Endothelial cell (in vitro differentiated cells): ENCODE data around the gene KIF3A. TPM values are rescaled to one million over a fixed set of nuclear protein-coding genes. Genes with fewer than 3 reads are reported as not detected.

Source experiments
- DNase-seq: peaks from one replicate; pipeline ENCODE4 v3.0.0; 2021; ENCODE audit warnings: low spot score
- H3K27ac Mint-ChIP-seq: one replicate; pipeline ENCODE4 v1.8.0; 2021; ENCODE audit warnings: mixed read lengths, inconsistent platforms; ENCODE audit not compliant: unreplicated experiment
- H3K27me3 Mint-ChIP-seq: one replicate; pipeline ENCODE4 v1.8.0; 2021; ENCODE audit warnings: mild to moderate bottlenecking, moderate library complexity, mixed read lengths, inconsistent platforms; ENCODE audit not compliant: unreplicated experiment
- H3K36me3 Mint-ChIP-seq: one replicate; pipeline ENCODE4 v1.8.0; 2021; ENCODE audit warnings: mild to moderate bottlenecking, low read depth, mixed read lengths, inconsistent platforms; ENCODE audit not compliant: unreplicated experiment
- H3K4me1 Mint-ChIP-seq: one replicate; pipeline ENCODE4 v1.8.0; 2021; ENCODE audit warnings: mild to moderate bottlenecking, mixed read lengths, inconsistent platforms; ENCODE audit not compliant: unreplicated experiment
- H3K4me3 Mint-ChIP-seq: one replicate; pipeline ENCODE4 v1.8.0; 2021; ENCODE audit warnings: mild to moderate bottlenecking, mixed read lengths, inconsistent platforms; ENCODE audit not compliant: unreplicated experiment
- H3K9me3 Mint-ChIP-seq: one replicate; pipeline ENCODE4 v1.8.0; 2021; ENCODE audit warnings: mixed read lengths, inconsistent platforms; ENCODE audit not compliant: unreplicated experiment
- total RNA-seq: library from RNA; stranded (reverse); fragmentation: NEBNext Ultra II Directional; extraction: Animal tissue kit (Norgen Biotek cat#: 25700); gene quantifications from one replicate; pipeline ENCODE4 v1.2.1, GENCODE V29; 2021; ENCODE audit not compliant: unreplicated experiment
- TF ChIP-seq, protein P1 (sequence below): fragments of 200-600 bp; sonication (generic); IDR thresholded peaks from one replicate; pipeline ENCODE4 v1.5.0; 2021; ENCODE audit warnings: antibody characterized with exemption; ENCODE audit not compliant: unreplicated experiment

The KIF3A gene
- total RNA-seq, 1 donor from 2014 or later = 11.5 TPM

DNA sequence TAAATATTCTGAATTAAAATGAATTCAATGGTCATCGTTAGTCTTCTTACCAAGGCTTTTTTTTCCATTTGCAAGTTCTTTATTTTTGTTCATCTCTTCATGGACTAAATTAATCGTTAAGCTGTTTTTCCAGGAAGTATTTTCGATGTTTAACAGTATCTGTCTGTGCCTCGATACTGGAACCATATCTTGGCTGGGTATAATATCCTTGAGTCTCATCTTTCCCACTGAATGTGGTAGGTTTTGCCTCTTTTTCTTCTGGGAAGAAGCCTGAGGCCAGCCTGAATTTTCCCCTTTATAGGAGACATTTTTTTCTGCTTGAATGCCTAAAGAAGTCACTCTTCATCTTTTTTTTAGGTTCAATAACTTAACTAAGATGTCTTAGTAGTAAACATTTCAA is 43.7 kb upstream of the KIF3A start:
- H3K4me1 Mint-ChIP-seq = peaks cover 22% of the 10 kb centered on the region
- peaks cover 7% of the 10 kb centered on the region for H3K27me3 Mint-ChIP-seq
- H3K27ac Mint-ChIP-seq = no peak overlapping the region
- TF ChIP-seq, protein P1, sequence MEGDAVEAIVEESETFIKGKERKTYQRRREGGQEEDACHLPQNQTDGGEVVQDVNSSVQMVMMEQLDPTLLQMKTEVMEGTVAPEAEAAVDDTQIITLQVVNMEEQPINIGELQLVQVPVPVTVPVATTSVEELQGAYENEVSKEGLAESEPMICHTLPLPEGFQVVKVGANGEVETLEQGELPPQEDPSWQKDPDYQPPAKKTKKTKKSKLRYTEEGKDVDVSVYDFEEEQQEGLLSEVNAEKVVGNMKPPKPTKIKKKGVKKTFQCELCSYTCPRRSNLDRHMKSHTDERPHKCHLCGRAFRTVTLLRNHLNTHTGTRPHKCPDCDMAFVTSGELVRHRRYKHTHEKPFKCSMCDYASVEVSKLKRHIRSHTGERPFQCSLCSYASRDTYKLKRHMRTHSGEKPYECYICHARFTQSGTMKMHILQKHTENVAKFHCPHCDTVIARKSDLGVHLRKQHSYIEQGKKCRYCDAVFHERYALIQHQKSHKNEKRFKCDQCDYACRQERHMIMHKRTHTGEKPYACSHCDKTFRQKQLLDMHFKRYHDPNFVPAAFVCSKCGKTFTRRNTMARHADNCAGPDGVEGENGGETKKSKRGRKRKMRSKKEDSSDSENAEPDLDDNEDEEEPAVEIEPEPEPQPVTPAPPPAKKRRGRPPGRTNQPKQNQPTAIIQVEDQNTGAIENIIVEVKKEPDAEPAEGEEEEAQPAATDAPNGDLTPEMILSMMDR = no peak
- peaks cover 9% of the 10 kb centered on the region for H3K36me3 Mint-ChIP-seq
- H3K9me3 Mint-ChIP-seq = no peaks in the 10 kb centered on the region
- no peak for DNase-seq
- no peak overlapping the region for H3K4me3 Mint-ChIP-seq

DNA sequence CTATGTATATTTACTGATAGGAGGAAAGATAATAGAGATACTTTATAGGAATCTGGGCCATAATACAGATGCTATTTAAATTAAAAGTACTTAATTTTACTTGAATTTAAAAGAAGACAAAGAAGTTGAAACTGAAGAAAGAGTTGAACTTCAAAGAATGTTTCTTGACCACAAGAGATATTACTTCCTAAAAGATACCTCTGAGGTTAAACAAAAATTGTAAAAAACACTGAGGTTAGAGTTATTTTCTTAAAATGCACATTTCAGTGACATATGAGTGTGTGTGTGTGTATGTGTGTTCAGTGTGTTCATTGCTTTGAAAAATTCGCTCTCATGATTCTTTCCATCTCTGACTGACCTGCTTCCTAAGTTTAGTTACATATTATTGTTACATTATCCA is 43.2 kb upstream of the KIF3A start:
- no peak for DNase-seq
- Mint-ChIP-seq H3K27ac (no peak overlapping the region), H3K4me1 (peaks cover 26% of the 10 kb centered on the region)

DNA sequence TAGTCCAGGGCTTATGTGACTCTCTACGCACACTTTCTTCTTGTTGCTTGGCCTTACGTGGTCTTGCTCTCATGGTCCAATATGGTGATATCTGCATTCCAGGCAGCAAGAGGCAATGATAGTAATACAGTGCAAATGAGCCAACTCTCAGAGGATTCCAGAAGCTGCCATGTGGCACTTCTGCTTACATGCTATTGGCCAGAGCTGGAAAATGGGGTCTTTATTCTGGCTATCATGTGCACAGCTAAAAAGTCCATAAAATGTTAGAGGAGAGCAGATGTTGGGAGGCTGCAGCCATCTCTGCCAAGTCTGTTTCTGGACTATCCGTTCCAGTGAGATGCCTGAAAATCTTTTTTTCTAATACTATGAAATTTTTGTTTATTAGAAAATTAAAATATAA is 42.6 kb upstream of the KIF3A start:
- Mint-ChIP-seq H3K4me1 (peaks cover 26% of the 10 kb centered on the region), H3K27me3 (peaks cover 9% of the 10 kb centered on the region), H3K9me3 (no peaks in the 10 kb centered on the region), H3K4me3 (no peak overlapping the region), H3K36me3 (peaks cover 9% of the 10 kb centered on the region), H3K27ac (no peak overlapping the region)
- no peak for DNase-seq
- TF ChIP-seq, protein P1 = no peak

More for the DNA sequence above, 43.2 kb upstream of the KIF3A start:
- no peak overlapping the region for H3K4me3 Mint-ChIP-seq
- peaks cover 9% of the 10 kb centered on the region for H3K36me3 Mint-ChIP-seq
- H3K27me3 Mint-ChIP-seq = peaks cover 9% of the 10 kb centered on the region
- H3K9me3 Mint-ChIP-seq = no peaks in the 10 kb centered on the region
- TF ChIP-seq, protein P1 = no peak

DNA sequence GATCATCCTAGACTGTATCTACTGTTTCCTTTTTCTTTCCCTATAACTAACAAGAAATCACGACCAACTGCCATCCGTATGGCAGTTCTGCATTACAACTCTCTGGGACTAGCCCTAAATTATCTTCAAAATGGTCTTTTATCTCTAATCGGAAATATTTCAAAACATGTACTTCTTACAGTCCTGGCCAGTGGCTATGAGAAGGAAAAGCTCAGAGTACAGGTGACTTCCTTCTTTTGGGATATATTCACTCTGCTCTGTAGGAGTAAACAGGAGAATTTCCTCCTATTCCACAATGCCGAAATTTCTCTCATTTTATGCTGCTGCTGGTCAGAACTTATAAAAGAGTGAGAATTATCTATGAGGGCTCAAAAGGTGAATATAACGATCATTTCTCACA is 41.5 kb upstream of the KIF3A start:
- Mint-ChIP-seq H3K4me1 (peaks cover 26% of the 10 kb centered on the region), H3K4me3 (peak overlapping the region; percentile 70), H3K27me3 (peaks cover 12% of the 10 kb centered on the region), H3K9me3 (no peaks in the 10 kb centered on the region), H3K27ac (no peak overlapping the region), H3K36me3 (peaks cover 9% of the 10 kb centered on the region)
- no peak for DNase-seq
- TF ChIP-seq, protein P1 = no peak

DNA sequence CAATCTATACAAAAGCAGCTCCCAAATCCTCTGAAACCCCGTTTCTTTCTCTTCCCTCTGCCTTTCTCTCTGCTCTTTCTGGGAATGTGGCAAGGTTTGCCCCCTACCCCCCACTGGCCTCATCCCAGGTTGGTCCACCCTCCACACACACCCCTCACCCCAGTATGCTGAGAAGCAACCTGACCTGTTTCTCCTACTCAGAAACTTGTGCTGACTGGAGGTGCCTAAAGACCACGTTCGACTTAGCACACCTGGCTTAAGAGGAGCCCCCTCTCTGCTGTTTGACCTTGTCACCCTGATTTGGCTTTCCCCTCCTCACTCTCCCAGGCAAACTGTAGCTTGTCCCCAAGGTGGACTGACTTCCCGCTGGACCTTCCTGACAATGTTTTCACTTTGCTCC is 40.8 kb upstream of the KIF3A start:
- Mint-ChIP-seq H3K9me3 (no peaks in the 10 kb centered on the region), H3K4me1 (peaks cover 26% of the 10 kb centered on the region), H3K27ac (no peak overlapping the region), H3K36me3 (peaks cover 9% of the 10 kb centered on the region), H3K4me3 (peak overlapping the region; percentile 70), H3K27me3 (peaks cover 12% of the 10 kb centered on the region)
- TF ChIP-seq, protein P1 = no peak
- DNase-seq = no peak
